HFFc6 (cell line): ENCODE measurements around the gene STX5. TPM values are rescaled to one million over a fixed set of nuclear protein-coding genes. Genes with fewer than 3 reads are reported as not detected.
"Not testable (repeated sequence)": the region's sequence is repeated elsewhere in the genome, so short reads cannot be mapped to it uniquely, and the experiment has no call there.

ENCODE experiments used
- DNase-seq: peaks from one replicate; pipeline ENCODE4 v3.0.0-alpha.2; 2018
- H3K27ac Mint-ChIP-seq: 2 replicates; pipeline ENCODE4 v1.8.0; 2020; ENCODE audit warnings: mild to moderate bottlenecking, mixed read lengths
- H3K27me3 Mint-ChIP-seq: 2 replicates; pipeline ENCODE4 v1.8.0; 2021; ENCODE audit warnings: mild to moderate bottlenecking, moderate library complexity, mixed read lengths; ENCODE audit not compliant: insufficient read depth
- H3K36me3 Mint-ChIP-seq: 2 replicates; pipeline ENCODE4 v1.8.0; 2021; ENCODE audit warnings: low read depth, mixed read lengths
- H3K4me1 Mint-ChIP-seq: 2 replicates; pipeline ENCODE4 v1.8.0; 2020; ENCODE audit warnings: low read depth, mixed read lengths
- H3K4me3 Mint-ChIP-seq: 2 replicates; pipeline ENCODE4 v1.8.0; 2020; ENCODE audit warnings: mild to moderate bottlenecking, moderate library complexity, mixed read lengths
- H3K9me3 Mint-ChIP-seq: 2 replicates; pipeline ENCODE4 v1.8.0; 2020; ENCODE audit warnings: mild to moderate bottlenecking, mixed read lengths
- total RNA-seq, 6 experiments: library from RNA; stranded (reverse); fragmentation: NEBNext Ultra II Directional; extraction: Animal tissue kit (Norgen Biotek cat#: 25700); gene quantifications; 2 replicates in 1 of 6; 3 replicates in 5 of 6; pipeline ENCODE4 v1.2.3, GENCODE V29; 2021
- TF ChIP-seq, protein P1 (sequence below): fragments of 200-600 bp; sonication (generic); IDR thresholded peaks from 2 replicates; pipeline ENCODE4 v1.5.0; 2021; ENCODE audit warnings: antibody characterized with exemption, mild to moderate bottlenecking

The STX5 gene
- total RNA-seq, 6 experiments from 2014 or later = 41.4 to 54.6 (median 47.8) TPM

DNA sequence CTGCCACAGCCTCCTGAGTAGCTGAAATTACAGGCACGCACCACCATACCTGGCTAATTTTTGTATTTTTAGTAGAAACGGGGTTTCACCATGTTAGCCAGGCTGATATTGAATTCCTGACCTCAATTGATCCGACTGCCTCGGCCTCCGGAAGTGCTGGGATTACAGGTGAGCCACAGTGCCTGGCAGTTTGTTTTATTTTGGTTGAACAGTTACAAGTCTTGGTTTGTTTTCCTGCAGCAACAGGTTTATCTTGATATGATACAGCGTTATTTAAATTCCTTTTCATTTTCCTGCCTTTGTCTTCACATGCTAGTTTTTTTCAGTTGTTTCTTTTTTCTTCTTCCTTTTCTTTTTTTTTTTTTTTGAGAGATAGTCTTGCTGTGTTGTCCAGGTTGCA lies 44.9 kb upstream of the STX5 start:
- no peak for DNase-seq
- H3K9me3 Mint-ChIP-seq = no peaks in the 10 kb centered on the region
- H3K36me3 Mint-ChIP-seq = peaks cover 13% of the 10 kb centered on the region
- H3K27ac Mint-ChIP-seq = no peak overlapping the region
- no peaks in the 10 kb centered on the region; the same call in 1 of the 2 replicates for H3K27me3 Mint-ChIP-seq
- TF ChIP-seq, protein P1, sequence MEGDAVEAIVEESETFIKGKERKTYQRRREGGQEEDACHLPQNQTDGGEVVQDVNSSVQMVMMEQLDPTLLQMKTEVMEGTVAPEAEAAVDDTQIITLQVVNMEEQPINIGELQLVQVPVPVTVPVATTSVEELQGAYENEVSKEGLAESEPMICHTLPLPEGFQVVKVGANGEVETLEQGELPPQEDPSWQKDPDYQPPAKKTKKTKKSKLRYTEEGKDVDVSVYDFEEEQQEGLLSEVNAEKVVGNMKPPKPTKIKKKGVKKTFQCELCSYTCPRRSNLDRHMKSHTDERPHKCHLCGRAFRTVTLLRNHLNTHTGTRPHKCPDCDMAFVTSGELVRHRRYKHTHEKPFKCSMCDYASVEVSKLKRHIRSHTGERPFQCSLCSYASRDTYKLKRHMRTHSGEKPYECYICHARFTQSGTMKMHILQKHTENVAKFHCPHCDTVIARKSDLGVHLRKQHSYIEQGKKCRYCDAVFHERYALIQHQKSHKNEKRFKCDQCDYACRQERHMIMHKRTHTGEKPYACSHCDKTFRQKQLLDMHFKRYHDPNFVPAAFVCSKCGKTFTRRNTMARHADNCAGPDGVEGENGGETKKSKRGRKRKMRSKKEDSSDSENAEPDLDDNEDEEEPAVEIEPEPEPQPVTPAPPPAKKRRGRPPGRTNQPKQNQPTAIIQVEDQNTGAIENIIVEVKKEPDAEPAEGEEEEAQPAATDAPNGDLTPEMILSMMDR = no peak
- H3K4me1 Mint-ChIP-seq = peaks cover 17% of the 10 kb centered on the region
- H3K4me3 Mint-ChIP-seq = no peak overlapping the region

DNA sequence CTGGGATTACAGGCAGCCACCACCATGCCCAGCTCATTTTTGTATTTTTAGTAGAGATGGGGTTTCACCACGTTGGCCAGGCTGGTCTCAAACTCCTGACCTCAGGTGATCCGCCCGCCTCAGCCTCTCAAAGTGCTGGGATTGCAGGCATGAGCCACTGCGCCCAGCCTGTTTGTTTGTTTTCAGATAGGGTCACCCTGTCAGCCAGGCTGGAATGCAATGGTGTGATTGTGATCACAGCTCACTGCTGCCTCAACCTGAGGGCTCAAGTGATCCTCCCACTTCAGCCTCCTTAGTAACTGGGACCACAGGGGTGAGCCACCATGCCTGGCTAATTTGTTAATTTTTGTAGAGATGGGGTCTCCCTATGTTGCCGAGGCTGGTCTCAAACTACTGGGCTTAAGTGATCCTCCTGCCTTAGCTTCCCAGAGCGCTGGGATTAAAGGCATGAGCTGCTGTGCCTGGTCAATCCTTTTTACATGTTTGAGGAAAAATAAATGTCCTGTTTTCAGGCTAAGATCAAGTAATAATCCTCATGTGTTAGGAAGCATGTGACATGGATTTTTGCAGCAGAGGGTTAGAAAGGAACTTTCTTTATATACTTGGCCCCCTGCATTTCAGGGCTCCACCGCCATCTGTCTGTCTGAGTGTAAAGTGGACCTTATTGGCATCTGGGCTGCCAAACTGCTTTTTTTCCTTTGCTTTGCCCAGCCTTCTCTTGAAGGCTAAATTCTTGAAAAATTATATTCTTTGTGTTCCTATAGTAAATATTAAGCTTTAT lies 44.0 kb upstream of the STX5 start:
- Mint-ChIP-seq H3K36me3 (peaks cover 8% of the 10 kb centered on the region; the same call in 1 of the 2 replicates), H3K4me3 (no peak overlapping the region), H3K27me3 (no peaks in the 10 kb centered on the region; the same call in 1 of the 2 replicates), H3K4me1 (peaks cover 17% of the 10 kb centered on the region), H3K9me3 (no peaks in the 10 kb centered on the region), H3K27ac (no peak overlapping the region)
- TF ChIP-seq, protein P1 = no peak
- DNase-seq = no peak

DNA sequence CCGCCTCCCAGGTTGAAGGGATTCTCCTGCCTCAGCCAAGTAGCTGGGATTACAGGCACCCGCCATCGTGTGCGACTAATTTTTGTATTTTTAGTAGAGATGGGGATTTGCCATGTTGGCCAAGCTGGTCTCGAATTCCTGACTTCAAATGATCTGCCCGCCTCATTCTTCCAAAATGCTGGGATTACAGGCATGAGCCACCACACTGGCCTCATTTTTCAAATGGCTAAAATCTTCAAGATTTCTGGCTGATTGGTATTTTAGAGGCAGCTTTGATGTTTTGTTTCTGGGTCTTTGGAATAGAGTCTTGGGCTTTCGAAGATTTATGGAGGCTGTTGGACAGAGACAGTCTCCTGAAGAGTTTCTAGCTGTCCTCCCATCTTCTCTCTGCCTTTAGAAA lies 43.0 kb upstream of the STX5 start:
- DNase-seq = no peak
- H3K4me1 Mint-ChIP-seq = peaks cover 9% of the 10 kb centered on the region
- H3K36me3 Mint-ChIP-seq = peaks cover 6% of the 10 kb centered on the region; the same call in 1 of the 2 replicates
- no peaks in the 10 kb centered on the region for H3K9me3 Mint-ChIP-seq
- no peak overlapping the region for H3K4me3 Mint-ChIP-seq
- H3K27ac Mint-ChIP-seq = no peak overlapping the region
- H3K27me3 Mint-ChIP-seq = no peaks in the 10 kb centered on the region; the same call in 1 of the 2 replicates
- TF ChIP-seq, protein P1 = no peak

DNA sequence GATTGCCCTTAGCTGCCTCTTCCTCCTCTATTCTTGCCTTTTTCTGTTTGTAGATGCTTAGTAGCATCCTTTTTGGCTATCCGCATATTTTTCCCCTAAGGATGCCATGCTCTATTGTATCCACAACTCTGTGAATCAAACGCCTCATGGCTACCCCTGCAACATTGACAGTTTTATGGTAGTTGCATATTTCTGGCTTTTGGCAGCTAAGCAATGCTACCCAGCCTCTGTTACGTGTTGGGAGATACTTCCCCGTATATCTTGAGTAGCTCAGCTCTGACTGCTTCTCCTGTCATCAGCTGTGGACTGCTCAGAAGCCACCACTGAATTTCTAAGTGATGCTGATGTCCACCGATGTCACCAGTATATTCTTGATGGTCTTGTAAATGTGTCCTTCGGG lies 33.8 kb upstream of the STX5 start:
- Mint-ChIP-seq H3K36me3 (no peaks in the 10 kb centered on the region), H3K27ac (no peak overlapping the region)

DNA sequence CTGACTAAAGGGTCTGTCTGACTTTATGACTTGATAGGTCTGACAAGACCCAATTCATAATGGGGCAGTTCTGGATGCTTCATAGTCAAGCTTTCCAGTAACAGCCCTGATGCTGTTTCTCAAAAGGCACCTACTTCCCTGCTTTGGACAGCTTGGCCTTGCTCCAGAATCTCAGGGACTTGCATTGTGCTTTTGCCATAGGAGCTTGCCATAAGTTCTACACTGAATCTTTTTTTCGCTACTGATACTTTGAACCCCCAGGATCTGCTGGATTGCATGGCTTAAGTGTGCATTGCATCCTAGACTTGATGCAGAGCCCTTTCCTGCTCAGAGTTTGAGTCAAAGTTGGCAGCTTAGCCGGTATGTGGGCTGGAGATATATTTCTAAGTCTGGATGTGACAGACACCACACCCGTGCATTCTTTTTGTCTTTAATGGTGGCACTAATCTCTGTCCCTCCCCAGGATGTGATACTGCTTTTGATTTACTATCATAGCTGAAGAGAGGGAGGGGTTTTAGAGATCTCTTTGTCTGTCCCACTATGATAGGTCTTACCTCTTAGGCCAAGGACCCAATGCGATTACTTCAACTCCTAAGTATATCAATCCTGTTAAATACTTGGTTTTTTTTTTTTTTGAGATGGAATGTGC lies 32.0 kb upstream of the STX5 start:
- Mint-ChIP-seq H3K4me3 (no peak overlapping the region), H3K4me1 (peaks cover 19% of the 10 kb centered on the region), H3K27me3 (no peaks in the 10 kb centered on the region), H3K9me3 (no peaks in the 10 kb centered on the region), H3K36me3 (no peaks in the 10 kb centered on the region), H3K27ac (no peak overlapping the region)
- TF ChIP-seq, protein P1 = no peak
- no peak for DNase-seq

More for the DNA sequence above, 33.8 kb upstream of the STX5 start:
- Mint-ChIP-seq H3K4me1 (peaks cover 19% of the 10 kb centered on the region), H3K4me3 (no peak overlapping the region), H3K27me3 (no peaks in the 10 kb centered on the region), H3K9me3 (no peaks in the 10 kb centered on the region)
- TF ChIP-seq, protein P1 = no peak
- DNase-seq = peak; percentile 26

DNA sequence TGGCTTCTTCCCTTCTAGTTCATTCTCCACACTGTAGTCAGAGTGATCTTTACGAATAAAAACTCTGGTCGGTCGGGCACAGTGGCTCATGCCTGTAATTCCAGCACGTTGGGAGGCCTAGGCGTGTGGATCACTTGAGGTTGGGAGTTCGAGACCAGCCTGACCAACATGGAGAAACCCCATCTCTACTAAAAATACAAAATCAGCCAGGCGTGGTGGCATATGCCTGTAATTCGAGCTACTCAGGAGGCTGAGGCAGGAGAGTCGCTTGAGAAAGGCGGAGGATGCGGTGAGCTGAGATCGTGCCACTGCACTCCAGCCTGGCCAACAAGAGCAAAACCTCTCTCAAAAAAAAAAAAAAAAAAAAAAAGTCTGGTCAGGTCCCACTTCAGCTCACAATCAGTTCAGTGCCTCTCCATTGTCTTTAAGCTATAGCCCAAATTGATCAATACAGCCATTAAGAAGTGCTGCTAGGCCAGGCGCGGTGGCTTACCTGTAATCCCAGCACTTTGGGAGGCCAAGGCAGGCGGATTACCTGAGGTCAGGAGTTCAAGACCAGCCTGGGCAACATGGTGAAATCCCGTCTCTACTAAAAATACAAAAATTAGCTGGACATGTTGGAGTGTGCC lies 29.8 kb upstream of the STX5 start:
- H3K9me3 Mint-ChIP-seq, H3K27ac Mint-ChIP-seq, DNase-seq, H3K4me3 Mint-ChIP-seq, H3K36me3 Mint-ChIP-seq, H3K27me3 Mint-ChIP-seq: not testable (repeated sequence)
- peaks cover 34% of the 10 kb centered on the region for H3K4me1 Mint-ChIP-seq
